ENCODE results near the gene CDC37L1.

Gene CDC37L1

GRCh38 chr9:4669890-4670289, 9.5 kb upstream of the CDC37L1 start:
- ATAC-seq: no peak

GRCh38 chr9:4670591-4670990, 8.8 kb upstream of the CDC37L1 start:
- ATAC-seq: no peak

GRCh38 chr9:4671737-4672136, 7.6 kb upstream of the CDC37L1 start:
- peak in 1 of 2 donors; percentile 41 for ATAC-seq

- no peak for ATAC-seq
These were observed 4.6 kb upstream of the CDC37L1 start for GRCh38 chr9:4674783-4675182.

- ATAC-seq: no peak
These were observed 2.0 kb upstream of the CDC37L1 start for GRCh38 chr9:4677392-4677791.

GRCh38 chr9:4678679-4679267, 596 bp upstream of the CDC37L1 start:
- peak; percentile 4 to 7 for ATAC-seq

- no peak for ATAC-seq
These were observed 780 bp downstream of the CDC37L1 start for GRCh38 chr9:4680173-4680525.

GRCh38 chr9:4680750-4681149, 1.4 kb downstream of the CDC37L1 start:
- ATAC-seq: no peak

- ATAC-seq: no peak
These were observed 5.5 kb downstream of the CDC37L1 start for GRCh38 chr9:4684820-4685219.

GRCh38 chr9:4686112-4686511, 6.7 kb downstream of the CDC37L1 start:
- ATAC-seq: peak; percentile 55 to 57

GRCh38 chr9:4686584-4686983, 7.2 kb downstream of the CDC37L1 start:
- ATAC-seq: no peak

GRCh38 chr9:4689021-4689420, 9.7 kb downstream of the CDC37L1 start:
- no peak for ATAC-seq

GRCh38 chr9:4689687-4690104, 10.3 kb downstream of the CDC37L1 start:
- ATAC-seq: peak; percentile 63 to 76

GRCh38 chr9:4690144-4690543, 10.8 kb downstream of the CDC37L1 start:
- ATAC-seq: no peak

- peak; percentile 64 to 72 for ATAC-seq
These were observed 12.4 kb downstream of the CDC37L1 start for GRCh38 chr9:4691795-4692194.

- no peak for ATAC-seq
These were observed 20.7 kb downstream of the CDC37L1 start for GRCh38 chr9:4700091-4700490.

GRCh38 chr9:4700932-4701331, 21.6 kb downstream of the CDC37L1 start:
- ATAC-seq: no peak

GRCh38 chr9:4701526-4701925, 22.2 kb downstream of the CDC37L1 start:
- ATAC-seq: no peak

GRCh38 chr9:4704129-4704528, 24.8 kb downstream of the CDC37L1 start:
- peak; percentile 94 to 98 for ATAC-seq

- ATAC-seq: no peak
These were observed 26.7 kb downstream of the CDC37L1 start for GRCh38 chr9:4706021-4706420.

GRCh38 chr9:4706971-4707622, 27.7 kb downstream of the CDC37L1 start:
- no peak for ATAC-seq

- ATAC-seq: no peak
These were observed 30.0 kb downstream of the CDC37L1 start for GRCh38 chr9:4709380-4709779.

GRCh38 chr9:4713849-4714248, 34.5 kb downstream of the CDC37L1 start:
- no peak for ATAC-seq

GRCh38 chr9:4714266-4715016, 35.1 kb downstream of the CDC37L1 start:
- no peak for ATAC-seq

All from activated CD4-positive, CD25-positive, alpha-beta regulatory T cell treated with anti-CD3 and anti-CD28 coated beads, Interleukin-2, amount 50 U/mL, for 24 hours (primary cell).